ENCODE data around the gene CHKA. TPM values are rescaled to one million over a fixed set of nuclear protein-coding genes. Genes with fewer than 3 reads are reported as not detected.

CHKA gene
- total RNA-seq, 2 donors from 2014 or later, result 72.1 to 92.6 TPM

DNA sequence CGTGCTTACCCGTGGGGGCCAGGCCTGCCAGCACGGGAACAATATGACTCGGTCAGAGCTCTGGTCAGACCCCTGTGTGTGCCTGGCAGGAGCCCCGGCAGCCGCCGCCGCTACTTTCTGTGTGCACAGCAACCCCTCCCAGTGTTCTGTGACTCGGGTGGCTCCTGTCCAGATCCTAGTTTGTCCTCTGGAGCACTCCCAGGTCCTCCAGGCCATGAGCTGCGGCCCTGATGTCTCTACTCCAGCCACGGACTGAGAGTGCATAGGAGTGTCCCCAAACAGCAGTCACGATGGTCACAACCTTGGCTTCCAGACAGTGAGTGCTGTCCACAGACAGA lies 87.5 kb downstream of the CHKA start:
- Histone ChIP-seq H3K4me1 (peaks cover 60% of the 10 kb centered on the region), H3K27ac (peak overlapping the region; percentile 27 to 66 (median 56))
- 57 to 100% methylated on average over 2 to 12 of the region's 12 CpGs for WGBS, 2 donors

DNA sequence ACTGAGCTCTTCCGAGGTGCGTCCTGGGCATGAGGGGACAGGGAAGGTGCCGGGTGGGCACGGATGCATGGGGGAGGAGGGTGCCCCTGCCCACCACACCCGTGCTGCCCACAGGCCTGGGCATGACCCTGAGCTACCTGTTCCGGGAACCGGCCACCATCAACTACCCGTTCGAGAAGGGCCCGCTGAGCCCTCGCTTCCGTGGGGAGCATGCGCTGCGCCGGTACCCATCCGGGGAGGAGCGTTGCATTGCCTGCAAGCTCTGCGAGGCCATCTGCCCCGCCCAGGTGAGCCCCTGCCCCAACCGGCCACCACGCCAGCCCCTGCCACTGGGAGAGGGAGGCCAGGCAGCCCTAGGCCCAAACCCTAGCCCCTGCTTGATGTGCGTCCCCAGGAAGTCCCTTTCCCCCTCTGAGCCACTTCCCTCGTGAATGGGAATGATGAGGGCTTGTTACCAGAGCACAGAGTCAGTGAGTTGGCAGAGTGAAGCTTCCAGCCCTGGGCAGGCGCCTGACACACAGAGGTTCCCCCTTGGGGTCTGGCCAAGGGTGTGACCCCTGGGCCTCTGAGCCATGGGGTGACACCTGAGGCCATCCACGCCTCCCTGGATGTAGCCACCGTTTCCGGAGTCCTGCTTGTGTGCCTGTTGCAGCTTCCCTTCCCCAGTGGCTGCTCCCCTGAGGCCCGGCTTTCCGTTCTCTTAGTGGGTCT lies 88.0 kb downstream of the CHKA start:
- H3K36me3 ChIP-seq (replicated peaks in 1 of 2; ENCODE audit: insufficient read depth in 1 of 2, low read depth in 2 of 2), result no peaks in the 10 kb centered on the region
- H3K4me1 ChIP-seq, result peaks cover 55% of the 10 kb centered on the region
- 85 to 86% methylated on average over 15 to 26 of the region's 29 CpGs for WGBS, 2 donors
- no peaks in the 10 kb centered on the region for H3K27me3 ChIP-seq
- no peak for DNase-seq
- H3K4me3 ChIP-seq, result no peak overlapping the region
- no peaks in the 10 kb centered on the region for H3K9me3 ChIP-seq
- ATAC-seq, result no peak
- intact Hi-C loops (cut with DNase I), result no loop called here
- peak overlapping the region; percentile 27 to 66 (median 56) for H3K27ac ChIP-seq
- TF ChIP-seq, protein P1, sequence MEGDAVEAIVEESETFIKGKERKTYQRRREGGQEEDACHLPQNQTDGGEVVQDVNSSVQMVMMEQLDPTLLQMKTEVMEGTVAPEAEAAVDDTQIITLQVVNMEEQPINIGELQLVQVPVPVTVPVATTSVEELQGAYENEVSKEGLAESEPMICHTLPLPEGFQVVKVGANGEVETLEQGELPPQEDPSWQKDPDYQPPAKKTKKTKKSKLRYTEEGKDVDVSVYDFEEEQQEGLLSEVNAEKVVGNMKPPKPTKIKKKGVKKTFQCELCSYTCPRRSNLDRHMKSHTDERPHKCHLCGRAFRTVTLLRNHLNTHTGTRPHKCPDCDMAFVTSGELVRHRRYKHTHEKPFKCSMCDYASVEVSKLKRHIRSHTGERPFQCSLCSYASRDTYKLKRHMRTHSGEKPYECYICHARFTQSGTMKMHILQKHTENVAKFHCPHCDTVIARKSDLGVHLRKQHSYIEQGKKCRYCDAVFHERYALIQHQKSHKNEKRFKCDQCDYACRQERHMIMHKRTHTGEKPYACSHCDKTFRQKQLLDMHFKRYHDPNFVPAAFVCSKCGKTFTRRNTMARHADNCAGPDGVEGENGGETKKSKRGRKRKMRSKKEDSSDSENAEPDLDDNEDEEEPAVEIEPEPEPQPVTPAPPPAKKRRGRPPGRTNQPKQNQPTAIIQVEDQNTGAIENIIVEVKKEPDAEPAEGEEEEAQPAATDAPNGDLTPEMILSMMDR (IDR thresholded peaks at IDR 0.05), result no peak
- no peak for TF ChIP-seq POLR2A (IDR thresholded peaks at IDR 0.05)

More for the DNA sequence above, 87.5 kb downstream of the CHKA start:
- no peaks in the 10 kb centered on the region for H3K36me3 ChIP-seq (replicated peaks in 1 of 2; ENCODE audit: insufficient read depth in 1 of 2, low read depth in 2 of 2)
- H3K4me3 ChIP-seq, result no peak overlapping the region
- H3K9me3 ChIP-seq, result no peaks in the 10 kb centered on the region
- no peak for ATAC-seq
- H3K27me3 ChIP-seq, result no peaks in the 10 kb centered on the region
- intact Hi-C loops (cut with DNase I), result no loop called here
- no peak for TF ChIP-seq POLR2A (IDR thresholded peaks at IDR 0.05)
- TF ChIP-seq, protein P1 (IDR thresholded peaks at IDR 0.05), result no peak
- DNase-seq, result peak; percentile 54 to 87 (median 64)

DNA sequence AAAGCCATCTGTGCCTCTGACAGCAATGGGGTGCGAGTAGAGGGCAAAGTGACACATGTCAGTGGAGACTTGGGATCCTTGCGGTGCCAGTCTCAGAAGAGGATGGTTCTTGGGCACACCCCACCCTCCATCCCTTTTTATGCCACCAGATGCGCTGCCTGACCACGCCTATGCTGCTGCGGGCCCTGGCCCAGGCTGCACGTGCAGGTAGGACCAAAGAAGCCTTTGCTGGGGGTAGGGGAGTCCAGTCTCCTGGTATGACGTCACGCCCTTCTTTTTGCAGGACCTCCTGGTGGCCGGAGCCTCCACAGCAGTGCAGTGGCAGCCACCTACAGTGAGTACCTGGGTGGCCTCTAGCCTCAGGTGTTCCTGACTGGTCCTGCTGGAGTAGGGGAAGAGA lies 89.2 kb downstream of the CHKA start:
- H3K27ac ChIP-seq, result peak overlapping the region in 2 of 4 donors; percentile 84 to 87
- H3K4me1 ChIP-seq, result peaks cover 44% of the 10 kb centered on the region
- H3K36me3 ChIP-seq (replicated peaks in 1 of 2; ENCODE audit: insufficient read depth in 1 of 2, low read depth in 2 of 2), result no peaks in the 10 kb centered on the region
- intact Hi-C loops (cut with DNase I), result no loop called here
- DNase-seq (no peak), ATAC-seq (no peak)
- H3K4me3 ChIP-seq, result no peak overlapping the region
- WGBS, 2 donors, result 85% methylated on average over 8 of the region's 9 CpGs; no CpG with 5 or more reads in 1 of the 2 donors
- H3K27me3 ChIP-seq, result no peaks in the 10 kb centered on the region
- no peaks in the 10 kb centered on the region for H3K9me3 ChIP-seq
- TF ChIP-seq, protein P1 (IDR thresholded peaks at IDR 0.05), result no peak
- TF ChIP-seq POLR2A (IDR thresholded peaks at IDR 0.05), result no peak

GRCh38 chr11:68031144-68031464 lies 90.1 kb downstream of the CHKA start:
- WGBS, 2 donors, result 11 to 12% methylated on average over 7 to 10 of the region's 10 CpGs
- H3K36me3 ChIP-seq (replicated peaks in 1 of 2; ENCODE audit: insufficient read depth in 1 of 2, low read depth in 2 of 2), result no peaks in the 10 kb centered on the region
- DNase-seq, result no peak
- no peaks in the 10 kb centered on the region for H3K9me3 ChIP-seq
- H3K4me1 ChIP-seq, result peaks cover 36% of the 10 kb centered on the region
- peak overlapping the region; percentile 60 to 72 for H3K4me3 ChIP-seq
- peak; percentile 8 for ATAC-seq
- no peak for TF ChIP-seq POLR2A (IDR thresholded peaks at IDR 0.05)
- TF ChIP-seq, protein P1 (IDR thresholded peaks at IDR 0.05), result no peak
- peak overlapping the region; percentile 77 to 92 (median 86) for H3K27ac ChIP-seq
- H3K27me3 ChIP-seq, result no peaks in the 10 kb centered on the region
- intact Hi-C loops (cut with DNase I), result no loop called here

All from body of pancreas (tissue), 4 donors.